Effector memory CD8-positive, alpha-beta T cell (primary cell): Measurements from ENCODE around the gene ERVFRD-1.
"Not testable (repeated sequence)": the region's sequence is repeated elsewhere in the genome, so short reads cannot be mapped to it uniquely, and the experiment has no call there.

Experiments
- ATAC-seq: fragments of 150-1000 bp; cut with Tn5 transposase; replicated peaks from 2 replicates; pipeline ENCODE4 v1.10.0; 2021; ENCODE audit warnings: mild to moderate bottlenecking, moderate library complexity
- DNase-seq, 3 experiments: peaks; one replicate each; pipeline ENCODE4 v3.0.0; 2021
- H3K27ac Mint-ChIP-seq, 2 donors: one replicate each; pipeline ENCODE4 v1.8.0; 2022; ENCODE audit warnings: mild to moderate bottlenecking in 2 of 2, mixed read lengths in 2 of 2, moderate library complexity in 2 of 2
- H3K27me3 Mint-ChIP-seq, 2 donors: one replicate each; pipeline ENCODE4 v1.8.0; 2022; ENCODE audit warnings: mixed read lengths in 2 of 2
- H3K36me3 Mint-ChIP-seq: one replicate; pipeline ENCODE4 v1.8.0; 2022; ENCODE audit warnings: mild to moderate bottlenecking, moderate library complexity, mixed read lengths; ENCODE audit not compliant: insufficient read depth
- H3K4me1 Mint-ChIP-seq, 2 donors: one replicate each; pipeline ENCODE4 v1.8.0; 2022; ENCODE audit warnings: low read depth in 2 of 2, mixed read lengths in 2 of 2
- H3K4me3 Mint-ChIP-seq, 2 donors: one replicate each; pipeline ENCODE4 v1.8.0; 2022; ENCODE audit warnings: mild to moderate bottlenecking in 2 of 2, mixed read lengths in 2 of 2, moderate library complexity in 2 of 2
- H3K9me3 Mint-ChIP-seq, 2 donors: one replicate each; pipeline ENCODE4 v1.8.0; 2022; ENCODE audit warnings: mixed read lengths in 2 of 2

ERVFRD-1 gene

DNA sequence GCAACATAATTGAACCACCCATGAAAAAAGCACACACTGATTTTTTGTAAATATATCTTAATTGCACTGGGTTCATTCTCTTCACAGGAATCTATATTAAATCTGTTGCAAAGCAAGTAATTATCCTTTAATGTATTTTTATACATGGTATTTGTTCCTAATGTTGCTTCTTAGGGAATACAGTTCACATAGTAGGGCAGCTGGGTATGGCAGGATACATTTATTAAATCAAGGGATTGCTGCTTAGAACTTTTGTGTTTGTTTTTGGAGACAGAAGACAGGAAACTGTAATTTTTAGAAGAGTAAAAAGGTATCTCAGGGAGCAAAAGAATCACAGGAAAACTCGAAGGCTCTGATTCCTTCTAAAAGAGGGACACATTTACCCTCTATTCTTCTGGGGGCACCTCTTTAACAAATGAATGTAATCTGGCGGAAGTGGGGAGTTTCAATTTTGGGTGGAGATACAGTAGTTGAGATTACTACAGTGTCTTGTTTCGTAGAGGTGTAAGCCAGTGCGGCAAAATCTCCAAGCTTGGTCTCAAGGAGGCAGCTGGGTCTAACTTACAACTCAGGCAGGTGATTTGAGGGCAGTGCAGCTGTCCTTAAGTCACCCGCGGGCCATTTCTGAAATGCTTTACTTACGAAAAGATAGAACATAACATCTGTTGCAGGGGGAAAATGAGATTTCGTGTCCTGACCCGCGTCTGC, 18.7 kb downstream of the ERVFRD-1 start:
- Mint-ChIP-seq H3K27me3 (peaks cover 9 to 15% of the 10 kb centered on the region in 2 donors), H3K9me3 (no peaks in the 10 kb centered on the region)
- DNase-seq = no peak

DNA sequence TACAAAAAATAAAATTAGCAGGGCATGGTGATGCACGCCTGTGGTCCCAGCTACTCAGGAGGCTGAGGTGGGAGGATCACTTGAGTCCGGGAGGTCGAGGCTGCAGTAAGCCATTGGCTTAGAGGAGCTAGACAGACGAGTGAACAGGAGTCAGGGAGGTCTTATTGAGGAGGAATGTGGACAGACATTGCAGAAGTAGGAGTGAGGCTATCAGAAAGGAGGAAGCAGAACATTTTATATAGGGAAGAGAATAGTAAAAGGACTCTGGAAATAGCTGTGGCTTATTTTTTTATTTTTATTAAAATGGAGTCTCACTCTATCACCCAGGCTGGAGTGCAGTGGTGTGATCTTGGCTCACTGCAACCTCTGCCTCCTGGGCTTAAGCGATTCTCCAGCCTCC, 20.4 kb downstream of the ERVFRD-1 start:
- not testable (repeated sequence) for DNase-seq, H3K4me3 Mint-ChIP-seq, ATAC-seq, H3K27ac Mint-ChIP-seq, H3K9me3 Mint-ChIP-seq
- Mint-ChIP-seq H3K4me1 (peaks cover 10 to 24% of the 10 kb centered on the region in 2 donors), H3K27me3 (peaks cover 9 to 15% of the 10 kb centered on the region in 2 donors), H3K36me3 (peaks cover 15% of the 10 kb centered on the region)

More for the DNA sequence above, 18.7 kb downstream of the ERVFRD-1 start:
- H3K4me1 Mint-ChIP-seq = peaks cover 12 to 27% of the 10 kb centered on the region in 2 donors
- peak overlapping the region; percentile 98 for H3K4me3 Mint-ChIP-seq
- H3K27ac Mint-ChIP-seq = peak overlapping the region; percentile 97 to 98
- ATAC-seq = peak; percentile 14
- peaks cover 18% of the 10 kb centered on the region for H3K36me3 Mint-ChIP-seq

DNA sequence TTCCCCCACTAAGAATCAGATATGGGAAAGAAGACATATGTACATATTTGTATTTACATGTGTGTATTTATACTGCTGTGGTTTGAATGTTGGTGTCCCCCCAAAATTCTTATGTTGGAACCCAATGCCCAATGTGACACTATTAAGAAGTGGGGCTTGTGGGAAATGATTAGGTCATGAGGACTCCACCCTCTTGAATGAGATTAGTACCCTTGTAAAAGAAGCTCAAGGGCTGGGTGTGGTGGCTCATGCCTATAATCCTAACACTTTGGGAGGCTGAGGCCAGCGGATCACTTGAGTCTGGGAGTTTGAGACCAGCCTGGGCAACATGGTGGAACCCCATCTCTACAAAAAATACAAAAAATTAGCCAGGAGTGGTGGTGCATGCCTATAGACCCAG, 21.8 kb downstream of the ERVFRD-1 start:
- Mint-ChIP-seq H3K9me3 (no peaks in the 10 kb centered on the region), H3K4me3 (no peak overlapping the region), H3K27me3 (peaks cover 9 to 17% of the 10 kb centered on the region in 2 donors), H3K4me1 (peaks cover 6 to 11% of the 10 kb centered on the region in 2 donors), H3K36me3 (peaks cover 10% of the 10 kb centered on the region), H3K27ac (no peak overlapping the region)
- ATAC-seq = no peak
- no peak for DNase-seq

DNA sequence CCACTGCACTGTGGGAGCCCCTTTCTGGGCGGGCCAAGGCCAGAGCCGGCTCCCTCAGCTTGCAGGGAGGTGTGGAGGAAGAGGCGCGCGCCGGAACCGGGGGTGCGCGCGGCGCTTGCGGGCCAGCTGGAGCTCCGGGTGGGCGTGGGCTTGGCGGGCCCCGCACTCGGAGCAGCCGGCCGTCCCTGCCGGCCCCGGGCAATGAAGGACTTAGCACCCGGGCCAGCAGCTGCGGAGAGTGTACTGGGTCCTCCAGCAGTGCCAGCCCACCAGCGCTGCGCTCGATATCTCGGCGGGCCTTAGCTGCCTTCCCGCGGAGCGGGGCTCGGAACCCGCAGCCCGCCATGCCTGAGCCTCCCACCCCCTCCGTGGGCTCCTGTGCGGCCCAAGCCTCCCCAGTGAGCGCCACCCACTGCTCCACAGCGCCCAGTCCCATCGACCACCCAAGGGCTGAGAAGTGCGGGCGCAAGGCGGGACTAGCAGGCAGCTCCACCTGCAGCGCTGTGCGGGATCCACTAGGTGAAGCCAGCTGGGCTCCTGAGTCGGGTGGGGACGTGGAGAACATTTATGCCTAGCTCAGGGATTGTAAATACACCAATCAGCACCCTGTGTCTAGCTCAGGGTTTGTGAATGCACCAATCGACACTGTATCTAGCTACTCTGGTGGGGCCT, 24.2 kb downstream of the ERVFRD-1 start:
- not testable (repeated sequence) for H3K36me3 Mint-ChIP-seq, H3K27ac Mint-ChIP-seq, DNase-seq, ATAC-seq, H3K4me1 Mint-ChIP-seq, H3K4me3 Mint-ChIP-seq, H3K9me3 Mint-ChIP-seq
- H3K27me3 Mint-ChIP-seq = peaks cover 15 to 28% of the 10 kb centered on the region in 2 donors

DNA sequence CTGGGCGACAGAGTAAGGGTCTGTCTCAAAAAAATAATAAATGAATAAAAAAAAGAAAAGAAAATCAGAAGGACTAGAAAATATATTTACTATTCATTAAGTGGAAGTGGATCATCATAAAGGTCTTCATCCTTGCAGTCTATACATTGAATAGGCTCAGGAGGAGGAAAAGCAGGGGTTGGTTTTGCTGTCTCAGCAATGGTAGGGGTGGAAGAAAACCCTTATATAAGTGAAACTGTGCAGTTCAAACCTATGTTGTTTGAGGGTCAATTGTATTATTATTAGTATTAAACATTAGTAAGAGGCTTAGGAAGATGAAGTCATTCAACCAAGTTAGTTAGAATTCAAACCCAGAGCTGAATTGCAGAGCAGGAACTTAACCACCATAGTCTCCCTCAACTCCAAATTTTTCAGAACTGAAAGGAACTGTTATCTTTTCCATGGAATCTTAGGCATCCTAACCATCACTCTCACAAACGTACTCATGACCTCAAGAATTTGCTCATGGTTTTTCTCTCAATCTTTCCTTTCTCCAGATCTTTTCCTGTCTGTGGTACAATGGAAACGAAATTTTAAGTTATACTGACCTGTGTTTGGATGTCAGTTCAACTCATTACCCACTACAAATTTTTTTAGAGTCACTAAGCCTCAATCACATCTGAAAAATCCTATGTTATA, 25.6 kb downstream of the ERVFRD-1 start:
- no peaks in the 10 kb centered on the region for H3K36me3 Mint-ChIP-seq
- no peak overlapping the region for H3K4me3 Mint-ChIP-seq
- DNase-seq (no peak), ATAC-seq (no peak)
- H3K4me1 Mint-ChIP-seq = no peaks in the 10 kb centered on the region
- H3K27me3 Mint-ChIP-seq = peaks cover 15 to 28% of the 10 kb centered on the region in 2 donors
- H3K9me3 Mint-ChIP-seq = no peaks in the 10 kb centered on the region
- H3K27ac Mint-ChIP-seq = no peak overlapping the region

DNA sequence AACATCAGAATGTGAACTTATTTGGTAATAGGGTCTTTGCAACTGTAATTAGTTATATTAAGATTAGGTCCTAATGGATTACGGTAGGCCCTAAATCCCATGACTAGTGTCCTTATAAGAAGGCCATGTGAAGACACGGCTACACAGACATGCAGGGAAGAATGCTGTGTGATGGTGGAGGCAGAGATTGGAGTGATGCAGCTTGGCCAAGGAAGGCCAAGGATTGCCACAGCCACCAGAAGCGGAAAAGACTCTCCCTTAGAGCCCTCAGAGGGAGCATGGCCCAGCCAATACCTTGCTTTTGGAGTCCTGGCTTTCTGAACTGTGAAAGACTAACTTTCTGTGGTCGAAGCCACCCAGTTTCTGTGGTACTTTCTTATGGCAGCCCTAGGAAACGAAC, 27.6 kb downstream of the ERVFRD-1 start:
- no peaks in the 10 kb centered on the region for H3K9me3 Mint-ChIP-seq
- peaks cover 14 to 23% of the 10 kb centered on the region in 2 donors for H3K27me3 Mint-ChIP-seq
- H3K36me3 Mint-ChIP-seq = no peaks in the 10 kb centered on the region
- no peak for DNase-seq
- ATAC-seq = no peak
- H3K4me3 Mint-ChIP-seq = no peak overlapping the region
- H3K4me1 Mint-ChIP-seq = no peaks in the 10 kb centered on the region
- H3K27ac Mint-ChIP-seq = no peak overlapping the region

DNA sequence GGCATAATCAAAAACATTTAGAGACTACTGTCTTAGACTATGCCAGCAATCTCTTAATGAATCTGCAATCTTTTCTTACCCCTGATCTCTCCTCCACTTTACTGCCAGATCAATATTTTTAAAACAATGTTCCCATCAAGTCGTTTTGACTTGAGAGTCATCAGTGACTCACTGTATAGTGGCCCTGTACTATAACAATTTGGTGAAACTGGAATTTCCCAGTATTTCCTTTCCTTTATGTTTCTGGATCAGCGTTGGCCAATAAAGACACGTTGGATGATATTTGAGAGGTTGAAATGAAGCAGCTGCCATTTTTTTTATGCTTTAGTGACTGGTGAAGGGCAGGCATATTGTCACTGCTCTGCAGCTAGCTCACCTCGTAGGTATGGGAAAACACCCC, 28.0 kb downstream of the ERVFRD-1 start:
- Mint-ChIP-seq H3K27ac (no peak overlapping the region), H3K4me1 (no peaks in the 10 kb centered on the region), H3K4me3 (no peak overlapping the region), H3K27me3 (peaks cover 9 to 18% of the 10 kb centered on the region in 2 donors), H3K9me3 (no peaks in the 10 kb centered on the region), H3K36me3 (no peaks in the 10 kb centered on the region)
- ATAC-seq (no peak), DNase-seq (no peak)

DNA sequence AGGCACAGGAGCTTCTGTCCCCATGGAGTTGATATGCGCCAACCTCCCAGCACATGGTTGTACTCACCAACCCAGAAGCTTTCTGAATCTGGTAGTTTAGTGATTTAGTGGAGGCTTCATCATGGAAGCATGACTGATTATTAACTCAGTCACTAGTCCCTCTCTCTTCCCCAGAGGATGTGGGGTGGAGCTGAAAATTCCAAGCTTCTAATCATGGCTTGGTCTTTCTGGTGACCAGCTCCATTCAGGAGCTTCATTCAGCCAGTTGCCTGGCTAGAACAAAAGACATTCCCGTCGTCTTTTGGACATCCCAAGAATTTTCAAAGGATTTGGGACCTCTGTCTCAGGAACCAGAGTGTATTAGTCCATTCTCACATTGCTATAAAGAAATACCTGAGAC, 31.2 kb downstream of the ERVFRD-1 start:
- ATAC-seq (no peak), DNase-seq (no peak)
- Mint-ChIP-seq H3K27ac (no peak overlapping the region), H3K36me3 (no peaks in the 10 kb centered on the region), H3K27me3 (peaks cover 6 to 12% of the 10 kb centered on the region in 2 donors), H3K4me3 (no peak overlapping the region), H3K9me3 (no peaks in the 10 kb centered on the region), H3K4me1 (no peaks in the 10 kb centered on the region)

DNA sequence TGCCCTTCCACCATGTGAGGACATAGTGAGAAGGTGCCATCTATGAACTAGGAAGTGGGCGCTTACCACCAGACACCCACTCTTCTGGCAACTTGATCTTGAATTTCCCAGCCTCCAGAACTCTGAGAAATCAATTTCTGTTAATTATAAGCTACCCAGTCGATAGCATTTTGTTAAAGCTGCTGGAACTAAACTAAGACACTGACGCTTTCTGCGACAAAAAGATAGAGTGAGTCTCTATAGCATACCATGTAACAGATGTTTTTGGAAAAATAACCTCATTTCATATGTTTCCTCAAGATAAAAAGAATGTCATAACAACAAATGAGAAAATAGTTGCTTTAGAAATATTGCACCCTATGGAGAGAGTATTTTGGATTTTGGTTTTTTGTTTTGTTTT, 33.3 kb downstream of the ERVFRD-1 start:
- no peak overlapping the region for H3K27ac Mint-ChIP-seq
- DNase-seq (no peak), ATAC-seq (no peak)
- H3K4me3 Mint-ChIP-seq = no peak overlapping the region
- H3K9me3 Mint-ChIP-seq = no peaks in the 10 kb centered on the region
- no peaks in the 10 kb centered on the region for H3K36me3 Mint-ChIP-seq
- H3K27me3 Mint-ChIP-seq = peaks cover 0 to 6% of the 10 kb centered on the region in 2 donors
- no peaks in the 10 kb centered on the region for H3K4me1 Mint-ChIP-seq

DNA sequence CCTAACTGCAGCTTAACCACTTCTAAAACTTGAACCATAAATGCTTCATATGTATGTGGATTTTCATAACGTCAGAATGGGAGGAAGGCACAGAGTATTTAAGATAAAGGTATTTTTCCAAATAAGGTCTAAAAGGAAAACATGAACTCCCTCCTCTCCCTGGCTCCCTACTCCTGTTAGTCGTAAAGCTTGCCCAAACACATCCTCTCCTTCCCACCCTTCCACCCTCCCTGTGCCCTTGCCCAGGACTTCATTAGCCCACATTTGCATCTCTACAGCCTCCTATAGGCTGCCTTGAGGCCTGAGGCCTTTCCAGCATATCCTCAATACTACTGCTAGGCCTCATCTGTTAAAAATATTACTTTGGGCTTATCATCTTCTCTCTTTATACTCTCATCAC, 35.0 kb downstream of the ERVFRD-1 start:
- H3K9me3 Mint-ChIP-seq = no peaks in the 10 kb centered on the region
- H3K4me3 Mint-ChIP-seq = no peak overlapping the region
- DNase-seq (no peak), ATAC-seq (no peak)
- no peaks in the 10 kb centered on the region for H3K4me1 Mint-ChIP-seq
- H3K27me3 Mint-ChIP-seq = peaks cover 0 to 6% of the 10 kb centered on the region in 2 donors
- H3K27ac Mint-ChIP-seq = no peak overlapping the region
- no peaks in the 10 kb centered on the region for H3K36me3 Mint-ChIP-seq

DNA sequence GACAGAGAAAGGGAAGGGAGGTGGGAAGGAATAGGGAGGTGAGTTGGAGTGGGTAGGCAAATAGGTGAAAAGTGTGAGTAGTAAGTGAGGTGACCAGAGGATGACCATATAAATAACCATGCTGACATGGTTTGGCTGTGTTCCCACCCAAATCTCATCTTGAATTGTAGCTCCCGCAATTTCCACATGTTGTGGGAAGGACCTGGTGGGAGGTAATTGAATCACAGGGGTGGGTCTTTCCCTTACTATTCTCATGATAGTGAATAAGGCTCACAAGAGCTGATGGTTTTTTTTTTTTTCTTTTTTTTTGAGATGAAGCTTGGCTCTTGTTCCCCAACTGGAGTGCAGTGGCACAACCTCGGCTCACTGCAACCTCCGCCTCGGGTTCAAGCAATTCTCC, 39.4 kb downstream of the ERVFRD-1 start:
- ATAC-seq (no peak), DNase-seq (no peak)
- H3K4me3 Mint-ChIP-seq = no peak overlapping the region
- no peak overlapping the region for H3K27ac Mint-ChIP-seq
- H3K27me3 Mint-ChIP-seq = peaks cover 0 to 11% of the 10 kb centered on the region in 2 donors
- peaks cover 2% of the 10 kb centered on the region for H3K36me3 Mint-ChIP-seq
- no peaks in the 10 kb centered on the region for H3K9me3 Mint-ChIP-seq
- no peaks in the 10 kb centered on the region for H3K4me1 Mint-ChIP-seq

DNA sequence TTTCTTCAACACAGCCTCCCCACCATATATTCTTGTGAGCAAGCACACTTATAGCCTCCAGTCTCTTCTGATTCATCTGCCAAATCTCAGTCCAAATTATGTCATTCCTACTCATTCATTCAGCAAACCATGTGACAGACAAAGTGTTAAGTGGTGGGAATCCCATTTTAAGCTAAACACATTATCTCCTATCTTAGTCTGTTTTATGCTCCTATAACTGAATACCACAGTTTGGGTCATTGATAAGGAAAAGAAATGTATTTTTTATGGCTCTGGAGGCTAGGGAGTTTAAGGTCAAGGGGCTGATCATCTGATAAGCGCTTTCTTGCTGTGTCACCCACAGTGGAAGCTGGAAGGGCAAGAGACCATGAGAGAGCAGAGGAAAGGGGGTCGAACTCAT, 41.8 kb downstream of the ERVFRD-1 start:
- ATAC-seq (no peak), DNase-seq (no peak)
- Mint-ChIP-seq H3K4me3 (no peak overlapping the region), H3K27ac (no peak overlapping the region), H3K9me3 (no peaks in the 10 kb centered on the region), H3K4me1 (no peaks in the 10 kb centered on the region), H3K27me3 (peaks cover 0 to 11% of the 10 kb centered on the region in 2 donors), H3K36me3 (peaks cover 2% of the 10 kb centered on the region)

DNA sequence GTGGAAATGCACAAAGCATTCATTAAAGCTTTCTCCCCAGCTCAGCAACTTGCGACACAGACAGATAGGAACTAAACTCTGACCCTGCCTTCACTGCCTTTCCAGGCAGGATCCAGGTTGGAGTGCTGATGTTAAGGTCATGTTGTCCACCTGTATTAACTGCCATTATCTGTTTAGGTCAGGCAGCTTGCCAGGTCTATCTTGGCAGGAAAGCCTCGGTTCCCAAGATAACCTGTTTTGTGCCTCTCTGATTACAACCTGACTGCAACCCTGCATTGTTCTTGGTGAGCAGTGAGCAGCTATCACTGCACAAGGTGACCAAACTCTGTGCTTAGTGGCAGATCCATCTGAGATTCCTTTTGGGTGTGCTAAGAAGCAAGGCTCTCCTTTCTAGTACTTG, 44.2 kb downstream of the ERVFRD-1 start:
- DNase-seq (no peak), ATAC-seq (no peak)
- peaks cover 0 to 25% of the 10 kb centered on the region in 2 donors for H3K27me3 Mint-ChIP-seq
- H3K9me3 Mint-ChIP-seq = no peaks in the 10 kb centered on the region
- no peak overlapping the region for H3K27ac Mint-ChIP-seq
- no peaks in the 10 kb centered on the region for H3K4me1 Mint-ChIP-seq
- peaks cover 2% of the 10 kb centered on the region for H3K36me3 Mint-ChIP-seq
- H3K4me3 Mint-ChIP-seq = no peak overlapping the region
